GM20000 (cell line): Measurements from ENCODE around the gene SLC6A8.

Experiments
- DNase-seq: peaks from one replicate; pipeline ENCODE4 v3.0.0; 2012; ENCODE audit warnings: low spot score
- CTCF ChIP-seq: IDR thresholded peaks from 2 replicates; pipeline ENCODE4 v1.5.1; 2012; ENCODE audit warnings: mild to moderate bottlenecking, control low read depth; ENCODE audit errors: extremely low read depth, missing control alignments

The SLC6A8 gene

GRCh38 chrX:153667281-153667955 is 20.3 kb upstream of the SLC6A8 start:
- TF ChIP-seq CTCF: no peak
- peak; percentile 3 for DNase-seq

- DNase-seq: peak; percentile 78
- peak; percentile 55 for TF ChIP-seq CTCF
Observed at GRCh38 chrX:153667956-153668396, 19.8 kb upstream of the SLC6A8 start.

GRCh38 chrX:153668423-153669173 is 19.1 kb upstream of the SLC6A8 start:
- no peak for DNase-seq
- TF ChIP-seq CTCF: no peak

- peak; percentile 76 for DNase-seq
Observed at GRCh38 chrX:153669174-153669890, 18.4 kb upstream of the SLC6A8 start.

GRCh38 chrX:153669901-153670731 is 17.6 kb upstream of the SLC6A8 start:
- no peak for TF ChIP-seq CTCF
- no peak for DNase-seq

More at GRCh38 chrX:153669174-153669890, 18.4 kb upstream of the SLC6A8 start:
- peak; percentile 64 for TF ChIP-seq CTCF

GRCh38 chrX:153670748-153671588 is 16.8 kb upstream of the SLC6A8 start:
- TF ChIP-seq CTCF: no peak
- DNase-seq: no peak
